ENCODE results near the gene TUBAL3. TPM values are rescaled to one million over a fixed set of nuclear protein-coding genes. Genes with fewer than 3 reads are reported as not detected.
"Not testable (repeated sequence)": the region's sequence is repeated elsewhere in the genome, so short reads cannot be mapped to it uniquely, and the experiment has no call there.

Gene TUBAL3
- total RNA-seq, 2 experiments from 2014 or later = not detected

DNA sequence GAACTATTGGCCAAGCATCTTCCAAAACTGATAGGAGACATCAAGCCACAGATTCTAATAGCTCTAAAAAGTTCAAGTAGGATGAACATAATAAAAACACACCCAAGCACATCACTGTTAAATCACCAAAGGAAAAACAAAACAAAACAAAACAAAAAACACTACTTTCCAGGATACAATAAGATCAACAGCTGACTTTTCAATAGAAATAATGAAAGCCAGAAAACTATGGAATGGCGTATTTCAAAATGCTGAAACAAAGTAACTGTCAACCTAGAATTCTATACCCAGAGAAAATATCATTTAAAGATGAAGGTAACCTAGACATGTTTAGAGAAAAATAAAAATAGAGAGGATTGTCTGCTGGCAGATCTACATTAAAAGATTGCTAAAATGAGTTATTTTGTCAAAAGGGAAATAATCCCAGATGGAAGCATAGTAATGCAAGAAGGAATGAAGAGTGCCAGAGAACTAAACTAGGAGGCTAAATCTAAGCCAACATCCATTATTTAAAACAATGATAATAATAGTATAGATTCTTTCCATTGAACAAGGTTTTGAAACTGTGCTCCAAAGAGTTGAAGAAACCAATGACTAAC, 13.9 kb downstream of the TUBAL3 start:
- Mint-ChIP-seq H3K9me3 (peaks cover 32% of the 10 kb centered on the region), H3K4me3 (no peak overlapping the region), H3K4me1 (no peaks in the 10 kb centered on the region), H3K36me3 (no peaks in the 10 kb centered on the region), H3K27ac (no peak overlapping the region), H3K27me3 (peaks cover 3% of the 10 kb centered on the region)
- POLR2A ChIA-PET = no interaction called here
- no peak for DNase-seq
- no peak for ATAC-seq (ENCODE audit: low read depth)

GRCh38 chr10:5387169-5387568, 17.5 kb downstream of the TUBAL3 start:
- POLR2A ChIA-PET = no interaction called here
- Mint-ChIP-seq H3K27me3 (peaks cover 3% of the 10 kb centered on the region), H3K36me3 (no peaks in the 10 kb centered on the region), H3K4me1 (peaks cover 1% of the 10 kb centered on the region), H3K9me3 (peaks cover 28% of the 10 kb centered on the region), H3K4me3 (no peak overlapping the region), H3K27ac (no peak overlapping the region)
- no peak for DNase-seq
- ATAC-seq (ENCODE audit: low read depth) = no peak

DNA sequence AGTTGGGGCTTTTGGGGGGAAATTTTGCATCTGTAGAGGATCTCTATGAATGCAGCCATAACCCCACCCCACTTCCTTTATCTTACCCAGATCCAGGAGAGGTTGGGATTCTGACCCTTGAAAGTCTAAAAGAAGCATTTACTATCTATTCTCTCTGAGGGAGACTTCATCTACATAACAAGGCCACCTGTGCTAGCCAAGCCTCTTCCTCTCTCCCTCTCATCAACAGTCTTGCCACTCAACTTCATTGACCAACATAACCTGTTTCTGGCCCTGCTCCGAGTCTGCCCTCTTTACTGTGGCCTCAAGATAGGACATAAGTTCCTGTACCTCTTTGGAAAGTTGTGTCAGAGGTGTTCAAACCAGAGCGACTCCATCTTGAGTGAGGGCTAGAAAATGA, 19.4 kb downstream of the TUBAL3 start:
- Mint-ChIP-seq H3K9me3 (peaks cover 14% of the 10 kb centered on the region), H3K36me3 (no peaks in the 10 kb centered on the region), H3K27ac (no peak overlapping the region), H3K4me3 (no peak overlapping the region), H3K27me3 (no peaks in the 10 kb centered on the region), H3K4me1 (peaks cover 1% of the 10 kb centered on the region)
- ATAC-seq (ENCODE audit: low read depth) (no peak), DNase-seq (no peak)
- POLR2A ChIA-PET = no interaction called here

DNA sequence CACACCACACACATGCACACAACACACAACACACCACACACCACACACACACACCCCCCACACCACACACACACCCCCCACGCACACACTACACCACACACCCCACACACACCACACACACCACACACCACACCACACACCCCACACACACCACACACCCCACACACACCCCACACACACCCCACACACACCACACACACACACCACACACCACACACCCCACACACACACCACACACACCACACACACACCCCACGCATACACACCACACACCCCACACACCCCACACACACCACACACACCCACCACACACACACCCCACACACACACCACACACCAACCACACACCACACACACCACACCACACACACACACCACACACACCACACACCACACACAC, 23.4 kb downstream of the TUBAL3 start:
- peaks cover 4% of the 10 kb centered on the region for H3K4me1 Mint-ChIP-seq
- no peak overlapping the region for H3K27ac Mint-ChIP-seq
- no peak for ATAC-seq (ENCODE audit: low read depth)
- H3K4me3 Mint-ChIP-seq = no peak overlapping the region
- H3K9me3 Mint-ChIP-seq = no peaks in the 10 kb centered on the region
- no peak for DNase-seq
- POLR2A ChIA-PET = no interaction called here
- H3K36me3 Mint-ChIP-seq = no peaks in the 10 kb centered on the region
- peaks cover 2% of the 10 kb centered on the region for H3K27me3 Mint-ChIP-seq

DNA sequence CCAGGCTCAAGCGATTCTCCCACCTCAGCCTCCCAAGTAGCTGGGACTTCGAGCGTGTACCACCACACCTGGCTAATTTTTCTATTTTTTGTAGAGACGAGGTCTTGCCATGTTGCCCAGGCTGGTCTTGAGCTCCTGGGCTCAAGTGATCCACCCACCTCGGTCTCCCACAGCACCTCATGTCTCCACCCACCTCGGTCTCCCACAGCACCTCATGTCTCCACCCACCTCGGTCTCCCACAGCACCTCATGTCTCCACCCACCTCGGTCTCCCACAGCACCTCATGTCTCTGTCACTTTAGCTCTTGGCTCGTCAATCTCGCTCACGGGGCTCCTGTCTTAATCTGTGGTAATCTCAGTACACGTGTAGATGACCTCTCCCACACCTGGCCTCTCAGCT, 24.2 kb downstream of the TUBAL3 start:
- ATAC-seq (ENCODE audit: low read depth); H3K9me3 Mint-ChIP-seq; DNase-seq; H3K4me1 Mint-ChIP-seq; H3K4me3 Mint-ChIP-seq; H3K27me3 Mint-ChIP-seq; H3K27ac Mint-ChIP-seq; H3K36me3 Mint-ChIP-seq; POLR2A ChIA-PET: not testable (repeated sequence)

- H3K9me3 Mint-ChIP-seq; DNase-seq; H3K27ac Mint-ChIP-seq; H3K4me3 Mint-ChIP-seq; POLR2A ChIA-PET; ATAC-seq (ENCODE audit: low read depth); H3K27me3 Mint-ChIP-seq; H3K36me3 Mint-ChIP-seq; H3K4me1 Mint-ChIP-seq: not testable (repeated sequence)
These were observed 25.4 kb downstream of the TUBAL3 start for GRCh38 chr10:5379202-5379601.

GRCh38 chr10:5376450-5376849, 28.2 kb downstream of the TUBAL3 start:
- no peaks in the 10 kb centered on the region for H3K9me3 Mint-ChIP-seq
- peaks cover 3% of the 10 kb centered on the region for H3K4me1 Mint-ChIP-seq
- ATAC-seq (ENCODE audit: low read depth) = no peak
- POLR2A ChIA-PET = no interaction called here
- H3K36me3 Mint-ChIP-seq = no peaks in the 10 kb centered on the region
- peaks cover 2% of the 10 kb centered on the region for H3K27me3 Mint-ChIP-seq
- DNase-seq = no peak
- no peak overlapping the region for H3K4me3 Mint-ChIP-seq
- no peak overlapping the region for H3K27ac Mint-ChIP-seq

GRCh38 chr10:5373891-5374611, 30.6 kb downstream of the TUBAL3 start:
- H3K27me3 Mint-ChIP-seq = no peaks in the 10 kb centered on the region
- H3K27ac Mint-ChIP-seq = no peak overlapping the region
- POLR2A ChIA-PET = no interaction called here

GRCh38 chr10:5373307-5373706, 31.3 kb downstream of the TUBAL3 start:
- no peak for ATAC-seq (ENCODE audit: low read depth)
- Mint-ChIP-seq H3K36me3 (peaks cover 4% of the 10 kb centered on the region), H3K9me3 (peaks cover 14% of the 10 kb centered on the region), H3K27ac (no peak overlapping the region), H3K27me3 (no peaks in the 10 kb centered on the region), H3K4me3 (no peak overlapping the region), H3K4me1 (peaks cover 3% of the 10 kb centered on the region)
- POLR2A ChIA-PET = no interaction called here
- DNase-seq = no peak

More at GRCh38 chr10:5373891-5374611, 30.6 kb downstream of the TUBAL3 start:
- peaks cover 3% of the 10 kb centered on the region for H3K4me1 Mint-ChIP-seq
- no peak overlapping the region for H3K4me3 Mint-ChIP-seq
- H3K36me3 Mint-ChIP-seq = peaks cover 4% of the 10 kb centered on the region
- DNase-seq (no peak), ATAC-seq (ENCODE audit: low read depth) (no peak)
- peaks cover 14% of the 10 kb centered on the region for H3K9me3 Mint-ChIP-seq

DNA sequence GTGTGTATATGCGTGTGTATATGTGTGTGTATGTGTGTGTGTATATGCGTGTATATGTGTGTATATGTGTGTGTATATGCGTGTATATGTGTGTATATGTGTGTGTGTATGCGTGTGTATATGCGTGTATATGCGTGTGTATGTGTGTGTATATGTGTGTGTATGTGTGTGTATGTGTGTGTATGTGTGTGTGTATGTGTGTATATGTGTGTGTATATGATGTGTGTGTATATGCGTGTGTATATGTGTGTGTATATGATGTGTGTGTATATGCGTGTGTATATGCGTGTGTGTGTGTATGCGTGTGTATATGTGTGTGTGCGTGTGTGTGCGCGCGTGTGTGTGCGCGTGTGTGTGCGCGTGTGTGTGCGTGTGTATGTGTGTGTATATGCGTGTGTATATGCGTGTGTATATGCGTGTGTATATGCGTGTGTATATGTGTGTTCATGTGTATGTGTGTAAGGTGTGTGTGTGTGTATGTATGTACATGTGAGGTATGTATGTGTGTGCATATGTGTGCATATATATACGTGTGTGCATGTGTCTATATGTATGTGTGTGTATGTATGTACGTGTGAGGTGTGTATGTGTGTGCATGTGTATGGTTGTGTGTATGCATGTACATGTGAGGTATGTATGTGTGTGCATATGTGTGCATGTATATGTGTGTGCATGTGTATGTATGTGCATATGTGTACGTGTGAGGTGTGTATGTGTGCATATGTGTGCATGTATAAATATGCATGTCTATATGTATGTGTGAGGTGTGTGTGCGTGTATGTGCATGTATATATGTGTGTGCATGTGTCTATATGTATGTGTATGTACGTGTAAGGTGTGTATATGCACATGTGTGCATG, 33.9 kb downstream of the TUBAL3 start:
- Mint-ChIP-seq H3K9me3 (peaks cover 14% of the 10 kb centered on the region), H3K4me1 (no peaks in the 10 kb centered on the region), H3K4me3 (no peak overlapping the region), H3K27ac (no peak overlapping the region), H3K27me3 (peaks cover 7% of the 10 kb centered on the region), H3K36me3 (peaks cover 4% of the 10 kb centered on the region)
- DNase-seq = no peak
- ATAC-seq (ENCODE audit: low read depth) = no peak
- POLR2A ChIA-PET = no interaction called here

DNA sequence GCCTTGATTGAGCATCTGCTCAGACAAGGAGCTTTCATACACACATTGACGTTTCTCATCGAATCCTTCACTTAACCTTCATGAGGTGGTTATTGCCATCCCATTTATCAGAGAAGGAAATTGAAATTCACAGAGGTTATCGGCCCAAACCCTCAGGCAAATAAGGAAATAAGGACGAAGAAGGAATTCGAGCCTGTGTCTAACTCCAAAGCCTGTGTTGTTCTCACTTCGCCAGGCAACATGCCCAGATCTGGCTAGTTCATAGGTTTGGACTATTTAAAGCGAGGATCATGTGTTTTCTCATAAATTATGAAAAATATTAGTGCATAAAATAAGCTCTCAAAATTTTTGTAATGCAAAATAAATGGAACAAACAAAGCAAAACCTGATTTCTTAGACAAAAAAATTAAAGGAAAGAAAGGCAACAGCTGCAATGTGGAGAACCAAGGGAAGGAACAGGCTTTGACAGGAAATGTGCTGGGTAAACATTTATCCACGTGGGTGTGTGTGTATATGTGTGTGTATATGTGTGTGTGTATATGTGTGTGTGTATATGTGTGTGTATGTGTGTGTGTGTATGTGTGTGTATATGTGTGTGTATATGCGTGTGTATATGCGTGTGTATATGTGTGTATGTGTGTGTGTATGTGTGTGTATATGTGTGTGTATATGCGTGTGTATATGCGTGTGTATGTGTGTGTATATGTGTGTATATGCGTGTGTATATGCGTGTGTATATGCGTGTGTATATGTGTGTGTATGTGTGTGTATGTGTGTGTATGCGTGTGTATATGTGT, 35.1 kb downstream of the TUBAL3 start:
- H3K4me1 Mint-ChIP-seq = no peaks in the 10 kb centered on the region
- ATAC-seq (ENCODE audit: low read depth) (no peak), DNase-seq (no peak)
- POLR2A ChIA-PET = no interaction called here
- no peak overlapping the region for H3K27ac Mint-ChIP-seq
- H3K9me3 Mint-ChIP-seq = peaks cover 14% of the 10 kb centered on the region
- H3K27me3 Mint-ChIP-seq = peaks cover 7% of the 10 kb centered on the region
- peaks cover 4% of the 10 kb centered on the region for H3K36me3 Mint-ChIP-seq
- no peak overlapping the region for H3K4me3 Mint-ChIP-seq

- ATAC-seq (ENCODE audit: low read depth) = no peak
- H3K4me1 Mint-ChIP-seq = no peaks in the 10 kb centered on the region
- DNase-seq = no peak
- POLR2A ChIA-PET = no interaction called here
- H3K36me3 Mint-ChIP-seq = peaks cover 4% of the 10 kb centered on the region
- H3K27me3 Mint-ChIP-seq = peaks cover 12% of the 10 kb centered on the region
- H3K9me3 Mint-ChIP-seq = peaks cover 10% of the 10 kb centered on the region
- H3K27ac Mint-ChIP-seq = no peak overlapping the region
- H3K4me3 Mint-ChIP-seq = no peak overlapping the region
These were observed 38.7 kb downstream of the TUBAL3 start for GRCh38 chr10:5365928-5366327.

- peaks cover 16% of the 10 kb centered on the region for H3K27me3 Mint-ChIP-seq
- ATAC-seq (ENCODE audit: low read depth) (no peak), DNase-seq (no peak)
- POLR2A ChIA-PET = no interaction called here
- no peak within 1 kb of the TSS for H3K4me3 Mint-ChIP-seq
- no peaks in the 10 kb centered on the region for H3K4me1 Mint-ChIP-seq
- H3K9me3 Mint-ChIP-seq = peaks cover 3% of the 10 kb centered on the region
- no peak within 1 kb of the TSS for H3K27ac Mint-ChIP-seq
- no peaks in the 10 kb centered on the region for H3K36me3 Mint-ChIP-seq
These were observed 39.7 kb downstream of the TUBAL3 start, which contains the start of gene UCN3 for GRCh38 chr10:5364890-5365338. UCN3 (plus strand) TSS chr10:5364966; CDS start chr10:5373721, 8,755 bp downstream.

Data from activated naive CD8-positive, alpha-beta T cell treated with anti-CD3 and anti-CD28 coated beads, Interleukin-2, amount 10 ng/mL, durations not matched to agents 7 days and 5 days (primary cell).